Measurements from ENCODE around the gene TBC1D2B. TPM values are rescaled to one million over a fixed set of nuclear protein-coding genes. Genes with fewer than 3 reads are reported as not detected.
"Not testable (repeated sequence)": the region's sequence is repeated elsewhere in the genome, so short reads cannot be mapped to it uniquely, and the experiment has no call there.

TBC1D2B gene
- total RNA-seq, 4 donors from 2014 or later = 31.3 to 58.8 (median 32.7) TPM

GRCh38 chr15:77959432-77959879, 118.1 kb downstream of the TBC1D2B start:
- WGBS = 8% methylated on average over 15 of the region's 17 CpGs
- no peak overlapping the region for H3K27ac ChIP-seq (replicated peaks in 1 of 4)
- H3K4me1 ChIP-seq = peaks cover 4 to 10% (median 8%) of the 10 kb centered on the region in 4 donors
- TF ChIP-seq POLR2A (IDR thresholded peaks at IDR 0.05; ENCODE audit: low read depth) (no peak), CTCF (IDR thresholded peaks at IDR 0.05) (peak in 2 of 3 experiments; percentile 96)
- H3K4me3 ChIP-seq = peak overlapping the region; percentile 18 to 52 (median 26)
- no peaks in the 10 kb centered on the region for H3K36me3 ChIP-seq
- H3K9me3 ChIP-seq = no peaks in the 10 kb centered on the region
- no peaks in the 10 kb centered on the region for H3K27me3 ChIP-seq
- peak; percentile 95 for DNase-seq (ENCODE audit: extremely low spot score)
- intact Hi-C loops (cut with DNase I) = loop anchor here (5.0 kb wide), 1 partner anchor 283 kb away; no protein-coding TSS in a partner anchor

GRCh38 chr15:77958716-77959431, 118.6 kb downstream of the TBC1D2B start:
- H3K27ac ChIP-seq (replicated peaks in 1 of 4); H3K36me3 ChIP-seq; DNase-seq (ENCODE audit: extremely low spot score); H3K9me3 ChIP-seq; H3K27me3 ChIP-seq; H3K4me1 ChIP-seq: not testable (repeated sequence)
- intact Hi-C loops (cut with DNase I) = loop anchor here (5.0 kb wide), 1 partner anchor 283 kb away; no protein-coding TSS in a partner anchor
- H3K4me3 ChIP-seq = peak overlapping the region in 3 of 4 donors; percentile 18 to 52 (median 26)
- WGBS = 65% methylated on average over 7 of the region's 7 CpGs

- not testable (repeated sequence) for H3K9me3 ChIP-seq; H3K36me3 ChIP-seq; DNase-seq (ENCODE audit: extremely low spot score); H3K4me1 ChIP-seq; H3K4me3 ChIP-seq; H3K27ac ChIP-seq (replicated peaks in 1 of 4); H3K27me3 ChIP-seq
- WGBS = 83% methylated on average over 2 of the region's 2 CpGs
- intact Hi-C loops (cut with DNase I) = loop anchor here (5.0 kb wide), 1 partner anchor 284 kb away; no protein-coding TSS in a partner anchor
Measured at GRCh38 chr15:77958021-77958420, 119.5 kb downstream of the TBC1D2B start.

- H3K4me1 ChIP-seq; DNase-seq (ENCODE audit: extremely low spot score); intact Hi-C loops (cut with DNase I); H3K36me3 ChIP-seq; H3K9me3 ChIP-seq; H3K27ac ChIP-seq (replicated peaks in 1 of 4); H3K27me3 ChIP-seq; H3K4me3 ChIP-seq: not testable (repeated sequence)
- 71% methylated on average over 2 of the region's 5 CpGs for WGBS
Measured at GRCh38 chr15:77953926-77954325, 123.6 kb downstream of the TBC1D2B start.

- intact Hi-C loops (cut with DNase I); H3K9me3 ChIP-seq; DNase-seq (ENCODE audit: extremely low spot score); H3K4me1 ChIP-seq; H3K36me3 ChIP-seq; H3K27ac ChIP-seq (replicated peaks in 1 of 4); H3K27me3 ChIP-seq; H3K4me3 ChIP-seq: not testable (repeated sequence)
- WGBS = no CpG with 5 or more reads among the region's 5 CpGs
Measured at GRCh38 chr15:77952928-77953446, 124.5 kb downstream of the TBC1D2B start.

GRCh38 chr15:77951105-77951786, 126.3 kb downstream of the TBC1D2B start:
- H3K4me1 ChIP-seq; H3K4me3 ChIP-seq; H3K27me3 ChIP-seq; H3K9me3 ChIP-seq; intact Hi-C loops (cut with DNase I); H3K36me3 ChIP-seq; DNase-seq (ENCODE audit: extremely low spot score); H3K27ac ChIP-seq (replicated peaks in 1 of 4): not testable (repeated sequence)
- no CpG with 5 or more reads among the region's 5 CpGs for WGBS

- DNase-seq (ENCODE audit: extremely low spot score) = not testable (repeated sequence)
Measured at GRCh38 chr15:77950470-77950869, 127.0 kb downstream of the TBC1D2B start.

GRCh38 chr15:77945566-77945965, 131.9 kb downstream of the TBC1D2B start:
- Histone ChIP-seq H3K4me3 (no peak overlapping the region), H3K4me1 (peaks cover 0 to 15% (median 11%) of the 10 kb centered on the region in 4 donors), H3K9me3 (no peaks in the 10 kb centered on the region), H3K27me3 (no peaks in the 10 kb centered on the region), H3K36me3 (no peaks in the 10 kb centered on the region), H3K27ac (replicated peaks in 1 of 4) (no peak overlapping the region)
- TF ChIP-seq POLR2A (IDR thresholded peaks at IDR 0.05; ENCODE audit: low read depth) = no peak
- no peak for TF ChIP-seq POLR2AphosphoS5 (IDR thresholded peaks at IDR 0.05)
- TF ChIP-seq EP300 (IDR thresholded peaks at IDR 0.05) = no peak
- no peak for TF ChIP-seq CTCF (IDR thresholded peaks at IDR 0.05)
- intact Hi-C loops (cut with DNase I) = no loop called here
- WGBS = 92% methylated on average over 2 of the region's 2 CpGs
- no peak for DNase-seq (ENCODE audit: extremely low spot score)

More at GRCh38 chr15:77950470-77950869, 127.0 kb downstream of the TBC1D2B start:
- intact Hi-C loops (cut with DNase I); H3K4me3 ChIP-seq; H3K27me3 ChIP-seq; H3K27ac ChIP-seq (replicated peaks in 1 of 4); H3K9me3 ChIP-seq; H3K4me1 ChIP-seq; H3K36me3 ChIP-seq: not testable (repeated sequence)
- WGBS = no CpG with 5 or more reads among the region's 2 CpGs

Measured in esophagus muscularis mucosa (tissue), 4 donors.